Central memory CD8-positive, alpha-beta T cell (primary cell): Measurements from ENCODE around the gene CHMP4A.
A peak's percentile ranks its signal among the peaks of the same experiment; 100 is the strongest.

Experiments used
- ATAC-seq: fragments of 150-1000 bp; cut with Tn5 transposase; replicated peaks from 2 replicates; pipeline ENCODE4 v1.10.0; 2022; ENCODE audit warnings: mild to moderate bottlenecking, moderate FRiP score, moderate number of reproducible peaks; ENCODE audit not compliant: poor library complexity, severe bottlenecking; ENCODE audit errors: extremely low read depth
- DNase-seq, 2 donors: peaks; one replicate each; pipeline ENCODE4 v3.0.0; 2021; ENCODE audit warnings: low spot score in 2 of 2
- H3K27ac Mint-ChIP-seq: one replicate; pipeline ENCODE4 v1.8.0; 2022; ENCODE audit warnings: low read depth, mild to moderate bottlenecking, moderate library complexity, mixed read lengths
- H3K27me3 Mint-ChIP-seq: one replicate; pipeline ENCODE4 v1.8.0; 2022; ENCODE audit warnings: mixed read lengths
- H3K36me3 Mint-ChIP-seq: one replicate; pipeline ENCODE4 v1.8.0; 2022; ENCODE audit warnings: mild to moderate bottlenecking, moderate library complexity, mixed read lengths; ENCODE audit not compliant: insufficient read depth
- H3K4me1 Mint-ChIP-seq: one replicate; pipeline ENCODE4 v1.8.0; 2022; ENCODE audit warnings: mixed read lengths
- H3K4me3 Mint-ChIP-seq: one replicate; pipeline ENCODE4 v1.8.0; 2022; ENCODE audit warnings: mild to moderate bottlenecking, moderate library complexity, mixed read lengths
- H3K9me3 Mint-ChIP-seq: one replicate; pipeline ENCODE4 v1.8.0; 2022; ENCODE audit warnings: mixed read lengths

Gene CHMP4A

DNA sequence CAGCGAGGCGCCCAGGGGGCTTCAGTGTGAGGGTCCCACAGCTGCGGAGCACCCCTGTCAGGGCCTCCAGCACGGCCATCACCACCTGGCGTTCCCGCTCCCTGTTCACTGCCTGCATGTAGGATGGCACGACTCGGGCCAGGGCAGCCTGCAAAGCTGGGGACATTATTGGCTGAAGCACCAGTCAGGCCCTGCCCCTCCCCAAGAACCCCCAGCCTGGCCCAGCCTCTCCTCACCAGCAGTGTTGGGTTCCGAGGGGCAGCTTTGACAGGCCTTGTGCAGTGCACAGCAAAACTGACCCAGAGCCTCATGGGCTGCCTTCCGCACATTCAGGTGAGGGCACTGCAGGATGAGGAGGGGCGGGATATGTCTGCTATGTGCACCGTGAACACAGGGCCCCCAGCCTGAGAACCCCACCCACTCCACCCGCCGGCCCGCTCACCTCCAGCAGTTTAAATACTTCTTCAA lies 30.2 kb downstream of the CHMP4A start:
- DNase-seq (no peak), ATAC-seq (no peak)
- Mint-ChIP-seq H3K27me3 (no peaks in the 10 kb centered on the region), H3K9me3 (no peaks in the 10 kb centered on the region), H3K36me3 (peaks cover 18% of the 10 kb centered on the region), H3K27ac (peak overlapping the region; percentile 83), H3K4me3 (no peak overlapping the region), H3K4me1 (peaks cover 16% of the 10 kb centered on the region)

DNA sequence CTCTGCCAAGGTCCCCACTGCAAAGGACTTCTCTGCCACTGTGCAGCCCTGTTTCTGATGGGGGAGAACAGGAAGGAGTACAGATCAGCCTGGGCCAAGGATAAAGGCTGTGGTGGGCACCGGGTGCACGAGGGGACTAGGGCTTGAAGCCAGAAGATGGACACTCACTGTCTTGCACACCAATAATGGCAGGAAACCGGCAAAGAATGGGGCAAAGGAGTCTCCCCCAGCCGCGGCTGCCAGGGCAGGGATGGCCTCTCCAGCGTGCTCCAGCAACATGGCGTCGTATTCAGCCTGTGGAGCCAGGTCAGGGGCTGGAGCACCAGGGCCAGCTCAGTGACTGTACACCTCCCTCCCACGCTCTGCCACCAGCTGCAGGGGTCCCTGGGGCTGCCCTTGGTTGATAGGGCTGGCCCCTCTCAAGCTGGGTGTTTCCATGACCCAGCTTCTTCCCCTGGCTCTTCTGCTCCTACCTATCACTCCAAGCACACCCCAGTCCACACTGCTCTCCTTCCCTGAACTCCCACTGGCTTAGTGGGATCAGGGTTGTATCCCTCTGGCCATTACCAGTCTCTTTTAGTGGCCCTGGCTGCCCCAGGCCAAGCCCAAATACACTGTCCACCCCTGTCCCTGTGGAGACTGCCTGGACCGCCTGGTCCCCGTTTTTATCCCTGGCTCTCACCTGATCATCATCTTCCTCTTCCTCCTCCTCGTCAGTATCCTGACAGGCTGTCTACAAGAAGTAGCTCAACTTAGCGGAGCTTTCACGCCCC lies 31.0 kb downstream of the CHMP4A start:
- Mint-ChIP-seq H3K4me1 (peaks cover 8% of the 10 kb centered on the region), H3K4me3 (no peak overlapping the region), H3K9me3 (no peaks in the 10 kb centered on the region), H3K36me3 (peaks cover 24% of the 10 kb centered on the region), H3K27ac (peak overlapping the region; percentile 83), H3K27me3 (no peaks in the 10 kb centered on the region)
- no peak for ATAC-seq
- DNase-seq = no peak

DNA sequence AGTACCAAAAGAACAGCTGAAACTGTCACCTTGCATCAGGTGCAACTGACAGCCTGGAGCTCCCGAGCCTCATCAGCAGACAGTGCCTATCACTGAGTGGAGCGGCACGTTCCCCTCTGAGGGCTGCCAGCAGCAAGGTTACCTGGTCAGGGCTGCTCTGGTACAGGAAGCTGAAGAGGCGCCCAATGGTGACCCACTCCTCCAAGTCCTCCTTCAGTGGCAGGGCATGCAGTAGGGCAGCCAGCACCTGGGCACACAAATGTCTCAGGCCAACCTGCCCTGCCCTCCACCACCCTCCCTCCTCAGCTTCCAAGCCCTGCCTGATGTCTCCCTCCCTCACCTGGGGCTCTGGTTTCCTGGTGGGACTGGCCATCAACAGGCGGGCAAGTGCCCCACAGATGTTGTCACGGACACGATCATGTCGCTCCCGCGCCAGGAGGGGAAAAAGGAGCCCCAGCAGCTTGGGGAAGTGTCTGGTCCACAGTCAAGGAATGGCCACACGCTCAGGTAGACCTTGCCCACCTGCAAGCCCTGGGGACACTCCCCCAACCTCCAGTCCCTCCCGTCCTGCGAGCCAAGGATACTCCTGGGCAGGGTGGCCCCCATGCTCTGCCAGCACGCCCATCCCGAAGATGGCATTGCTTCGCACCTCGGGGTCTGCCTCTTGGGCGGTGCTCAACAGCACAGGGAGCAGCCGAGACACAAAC lies 31.8 kb downstream of the CHMP4A start:
- Mint-ChIP-seq H3K4me3 (no peak overlapping the region), H3K27me3 (no peaks in the 10 kb centered on the region), H3K27ac (peak overlapping the region; percentile 83), H3K9me3 (no peaks in the 10 kb centered on the region), H3K36me3 (peaks cover 21% of the 10 kb centered on the region), H3K4me1 (peaks cover 4% of the 10 kb centered on the region)
- ATAC-seq (no peak), DNase-seq (no peak)

DNA sequence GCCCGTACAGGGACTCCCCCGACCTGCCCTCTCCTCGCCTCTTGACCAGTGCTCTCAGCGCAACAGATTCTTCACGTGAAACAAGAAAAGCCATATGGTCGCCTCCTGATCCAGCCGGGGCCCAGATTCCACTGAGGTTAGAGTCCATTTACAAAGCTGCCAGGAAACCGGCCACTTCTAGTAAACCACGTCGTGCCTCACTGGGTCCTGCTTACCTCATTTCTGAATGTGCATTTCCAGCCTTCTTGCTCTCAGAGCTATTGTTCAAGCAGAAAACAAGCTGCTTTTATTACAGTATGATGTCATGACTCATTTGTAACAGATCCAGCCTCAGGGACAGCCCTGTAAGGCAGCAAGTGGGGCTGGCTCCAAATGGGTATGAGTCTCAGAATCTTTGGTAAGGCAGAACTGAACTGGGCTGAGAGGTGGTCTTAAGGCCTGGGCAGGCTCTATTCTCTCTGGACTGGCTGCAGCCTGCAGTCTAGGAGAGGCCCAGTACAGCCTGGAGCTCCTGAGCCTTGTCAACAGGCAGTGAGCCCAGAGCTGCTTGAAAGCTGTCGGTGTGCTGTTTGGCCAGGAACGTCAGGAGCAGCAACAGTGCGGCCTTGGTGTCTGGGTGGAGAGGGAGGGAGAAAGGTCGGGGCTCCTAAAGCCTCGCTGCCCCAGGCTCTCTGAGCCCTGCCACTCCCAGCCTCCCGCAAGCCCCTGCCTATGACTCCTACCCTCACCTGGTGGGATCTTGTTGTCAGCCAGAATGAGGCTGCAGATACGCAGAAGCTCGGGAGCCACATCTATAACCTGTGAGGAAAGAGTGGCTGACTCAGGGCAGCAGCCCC lies 33.1 kb downstream of the CHMP4A start:
- peaks cover 26% of the 10 kb centered on the region for H3K36me3 Mint-ChIP-seq
- H3K4me1 Mint-ChIP-seq = peaks cover 7% of the 10 kb centered on the region
- no peak for DNase-seq
- no peak for ATAC-seq
- no peak overlapping the region for H3K27ac Mint-ChIP-seq
- H3K27me3 Mint-ChIP-seq = no peaks in the 10 kb centered on the region
- H3K4me3 Mint-ChIP-seq = no peak overlapping the region
- H3K9me3 Mint-ChIP-seq = no peaks in the 10 kb centered on the region

DNA sequence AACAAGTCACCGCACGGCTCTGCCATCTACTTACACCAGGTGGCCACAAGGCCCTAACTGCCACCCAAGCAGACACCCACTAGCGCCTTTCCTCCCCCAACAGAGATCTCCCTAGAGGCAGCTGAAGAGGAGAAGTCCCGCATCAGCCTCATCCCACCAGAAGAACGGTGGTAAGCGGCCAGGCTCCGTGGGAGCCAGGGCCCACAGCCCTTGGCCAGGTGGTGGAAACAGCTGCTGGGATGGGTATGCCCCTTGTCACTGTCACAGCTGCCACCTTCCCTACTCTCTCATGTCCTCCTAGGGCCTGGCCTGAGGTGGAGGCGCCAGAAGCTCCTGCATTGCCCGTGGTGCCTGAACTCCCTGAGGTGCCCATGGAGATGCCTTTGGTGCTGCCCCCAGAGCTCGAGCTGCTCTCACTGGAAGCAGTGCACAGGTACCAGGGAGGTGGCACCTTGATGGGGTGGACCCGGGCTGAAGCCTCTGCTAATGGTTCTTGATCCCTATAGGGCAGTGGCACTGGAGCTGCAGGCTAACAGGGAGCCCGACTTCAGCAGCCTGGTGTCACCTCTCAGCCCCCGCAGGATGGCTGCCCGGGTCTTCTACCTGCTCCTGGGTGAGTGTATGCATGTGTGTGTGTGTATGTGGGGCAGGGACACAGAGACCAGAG lies 33.9 kb downstream of the CHMP4A start:
- Mint-ChIP-seq H3K9me3 (no peaks in the 10 kb centered on the region), H3K4me3 (no peak overlapping the region), H3K36me3 (peaks cover 29% of the 10 kb centered on the region), H3K27me3 (no peaks in the 10 kb centered on the region), H3K27ac (peak overlapping the region; percentile 49), H3K4me1 (peaks cover 15% of the 10 kb centered on the region)
- ATAC-seq (no peak), DNase-seq (no peak)

DNA sequence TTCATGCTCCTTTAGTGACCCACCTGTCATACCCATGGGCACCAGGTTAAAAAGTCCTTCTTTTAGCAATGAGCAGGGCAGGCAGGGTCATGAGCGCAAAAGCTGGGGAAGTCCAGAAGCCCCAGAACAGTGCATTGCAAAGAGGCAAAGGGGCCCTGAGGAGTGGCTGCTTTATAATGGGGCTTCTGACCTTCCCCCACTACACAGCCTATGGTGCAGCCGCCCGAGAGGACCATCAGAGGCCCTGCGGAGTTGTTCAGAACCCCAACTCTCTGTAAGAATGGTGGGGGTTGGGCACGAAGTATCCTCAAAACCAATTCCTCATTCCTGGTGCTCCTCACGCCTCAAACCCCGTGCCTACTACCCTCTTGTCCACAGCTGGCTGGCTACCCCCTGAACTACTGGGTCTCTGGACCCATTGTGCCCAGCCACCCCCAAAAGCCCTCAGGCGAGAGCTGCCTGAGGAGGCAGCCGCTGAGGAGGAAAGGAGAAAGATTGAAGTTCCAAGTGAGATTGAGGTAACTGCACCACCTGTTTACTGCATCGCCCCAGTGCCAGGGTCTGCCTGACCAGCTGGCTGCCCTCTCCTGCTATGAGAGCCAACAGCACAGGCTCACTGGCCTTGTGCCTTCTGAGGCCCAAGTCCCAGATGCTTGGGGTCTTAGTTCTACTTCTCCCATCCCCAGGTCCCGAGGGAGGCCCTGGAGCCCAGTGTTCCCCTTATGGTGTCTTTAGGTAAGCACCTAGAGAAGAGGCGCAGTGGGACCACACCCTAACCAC lies 34.7 kb downstream of the CHMP4A start:
- Mint-ChIP-seq H3K9me3 (no peaks in the 10 kb centered on the region), H3K4me3 (no peak overlapping the region), H3K27me3 (no peaks in the 10 kb centered on the region), H3K27ac (peak overlapping the region; percentile 49), H3K4me1 (peaks cover 19% of the 10 kb centered on the region), H3K36me3 (peaks cover 29% of the 10 kb centered on the region)
- DNase-seq (no peak), ATAC-seq (no peak)

DNA sequence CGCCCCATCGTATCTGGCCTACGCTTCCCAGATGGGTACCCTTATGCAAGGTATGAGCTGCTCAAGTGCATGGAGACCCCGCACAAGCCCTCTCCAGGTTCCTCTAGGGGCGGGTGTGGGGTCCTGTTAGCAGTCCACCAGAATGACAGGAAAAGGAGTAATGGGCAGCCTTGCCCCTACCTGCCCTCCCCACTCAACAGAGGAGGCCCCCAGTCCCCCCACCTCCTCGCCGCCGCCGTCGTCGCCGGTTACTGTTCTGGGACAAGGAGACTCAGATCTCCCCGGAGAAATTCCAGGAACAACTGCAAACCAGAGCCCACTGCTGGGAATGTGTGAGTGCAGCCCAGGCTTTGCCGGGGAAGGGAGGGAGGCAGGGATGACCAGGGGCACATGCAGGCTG lies 35.4 kb downstream of the CHMP4A start:
- DNase-seq (no peak), ATAC-seq (no peak)
- peaks cover 29% of the 10 kb centered on the region for H3K36me3 Mint-ChIP-seq
- H3K27me3 Mint-ChIP-seq = no peaks in the 10 kb centered on the region
- H3K27ac Mint-ChIP-seq = no peak overlapping the region
- H3K4me3 Mint-ChIP-seq = no peak overlapping the region
- no peaks in the 10 kb centered on the region for H3K9me3 Mint-ChIP-seq
- peaks cover 26% of the 10 kb centered on the region for H3K4me1 Mint-ChIP-seq

DNA sequence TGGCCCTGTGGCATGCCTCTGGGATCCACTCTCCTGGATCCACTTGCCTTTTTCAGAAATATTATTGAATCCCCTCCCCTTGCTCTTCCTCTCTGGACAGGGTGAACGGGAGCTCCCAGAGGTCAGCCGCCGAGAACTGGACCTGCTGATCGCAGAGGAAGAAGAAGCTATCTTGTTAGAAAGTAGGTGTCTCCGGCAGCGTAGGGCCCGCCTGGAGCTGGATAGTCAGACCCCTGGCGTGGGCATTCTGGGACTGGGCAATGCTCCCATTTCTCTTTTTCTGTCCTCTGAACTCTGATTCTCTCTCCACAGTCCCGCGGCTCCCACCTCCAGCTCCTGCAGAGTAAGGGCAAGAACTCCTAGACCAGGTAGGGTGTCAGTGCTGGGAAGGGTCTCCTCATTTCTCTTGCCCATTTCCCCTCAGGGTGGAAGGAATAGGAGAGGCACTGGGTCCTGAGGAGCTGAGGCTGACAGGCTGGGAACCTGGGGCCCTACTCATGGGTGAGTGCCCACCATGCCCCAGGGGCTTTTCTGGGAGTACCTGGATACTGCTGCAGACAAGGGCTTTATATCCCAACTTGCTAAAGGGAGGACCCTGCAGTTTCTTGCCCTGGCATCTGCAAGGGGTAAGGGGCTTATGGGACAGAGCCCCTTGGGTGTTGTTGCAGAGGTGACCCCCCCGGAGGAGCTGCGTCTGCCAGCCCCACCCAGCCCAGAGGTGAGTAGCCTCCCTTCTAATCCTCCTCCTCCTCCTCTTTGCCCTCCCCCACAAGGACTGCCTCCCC lies 36.1 kb downstream of the CHMP4A start:
- no peaks in the 10 kb centered on the region for H3K27me3 Mint-ChIP-seq
- H3K4me1 Mint-ChIP-seq = peaks cover 21% of the 10 kb centered on the region
- peaks cover 27% of the 10 kb centered on the region for H3K36me3 Mint-ChIP-seq
- no peak for DNase-seq
- H3K4me3 Mint-ChIP-seq = no peak overlapping the region
- H3K27ac Mint-ChIP-seq = peak overlapping the region; percentile 67
- no peak for ATAC-seq
- H3K9me3 Mint-ChIP-seq = no peaks in the 10 kb centered on the region

DNA sequence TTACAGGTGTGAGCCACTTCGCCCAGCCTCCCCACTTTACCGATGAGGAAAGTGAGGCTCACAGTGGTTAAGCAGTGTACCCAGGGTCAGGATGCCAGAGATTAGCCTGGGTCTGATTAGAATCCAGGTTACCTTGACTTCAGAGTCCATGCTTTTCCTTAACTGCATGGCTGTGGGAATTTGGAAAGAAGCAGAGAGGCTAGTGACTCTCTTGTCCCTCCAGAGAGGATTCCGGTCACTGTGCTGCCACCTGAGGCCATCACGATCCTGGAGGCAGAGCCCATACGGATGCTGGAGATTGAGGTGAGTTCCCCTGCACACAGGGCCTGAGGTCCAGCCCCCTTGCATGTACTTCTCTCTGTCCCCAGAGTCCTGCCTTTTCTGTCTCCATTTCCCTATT lies 36.7 kb downstream of the CHMP4A start:
- Mint-ChIP-seq H3K27me3 (no peaks in the 10 kb centered on the region), H3K9me3 (no peaks in the 10 kb centered on the region), H3K4me1 (peaks cover 23% of the 10 kb centered on the region), H3K4me3 (no peak overlapping the region), H3K36me3 (peaks cover 31% of the 10 kb centered on the region), H3K27ac (peak overlapping the region; percentile 67)
- ATAC-seq (no peak), DNase-seq (no peak)

DNA sequence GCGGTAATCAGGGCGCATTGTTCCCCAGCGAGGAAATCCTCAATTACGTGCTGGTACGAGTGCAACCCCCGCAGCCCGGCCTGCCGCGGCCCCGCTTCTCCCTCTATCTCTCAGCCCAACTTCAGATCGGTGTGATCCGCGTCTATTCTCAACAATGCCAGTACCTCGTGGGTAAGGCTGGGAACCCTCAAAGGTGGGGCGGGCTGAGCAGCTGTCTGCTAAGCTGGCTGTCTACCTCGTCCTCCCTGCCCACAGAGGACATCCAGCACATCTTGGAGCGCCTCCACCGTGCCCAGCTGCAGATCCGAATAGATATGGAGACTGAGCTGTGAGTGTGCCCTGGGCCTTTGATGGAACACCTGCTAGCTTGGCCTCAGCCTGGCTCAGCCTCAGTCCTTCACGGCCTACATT lies 40.4 kb downstream of the CHMP4A start:
- Mint-ChIP-seq H3K4me3 (peak overlapping the region; percentile 90), H3K27me3 (no peaks in the 10 kb centered on the region), H3K36me3 (peaks cover 35% of the 10 kb centered on the region), H3K4me1 (peaks cover 27% of the 10 kb centered on the region), H3K27ac (peak overlapping the region; percentile 90), H3K9me3 (no peaks in the 10 kb centered on the region)
- ATAC-seq (no peak), DNase-seq (no peak)

DNA sequence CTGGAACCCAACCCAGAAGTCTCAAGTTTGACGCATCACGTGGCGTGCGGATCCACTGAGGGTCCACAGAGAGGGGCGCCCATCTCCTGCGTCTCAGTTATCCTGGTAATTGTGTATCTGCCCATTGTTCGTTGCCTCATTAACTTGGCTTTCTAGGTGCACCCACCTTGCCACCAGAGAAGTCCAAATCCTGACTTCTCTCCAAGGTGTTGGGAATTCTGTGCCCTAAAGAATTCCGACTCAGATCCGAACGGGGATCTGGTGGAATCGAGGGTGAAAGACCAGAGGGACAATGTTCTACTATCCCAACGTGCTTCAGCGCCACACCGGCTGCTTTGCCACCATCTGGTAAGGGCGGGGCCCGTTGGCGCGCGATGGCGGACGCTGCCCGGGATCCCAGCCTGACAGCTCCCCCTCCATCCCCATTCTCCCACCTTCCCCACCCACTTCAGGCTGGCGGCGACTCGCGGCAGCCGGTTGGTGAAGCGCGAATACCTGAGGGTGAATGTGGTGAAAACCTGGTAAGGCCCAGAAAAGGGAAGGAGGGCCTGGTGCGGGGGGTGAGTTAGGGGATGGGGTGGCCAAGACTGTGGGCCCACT lies 40.9 kb downstream of the CHMP4A start:
- peak overlapping the region; percentile 90 for H3K4me3 Mint-ChIP-seq
- peaks cover 33% of the 10 kb centered on the region for H3K36me3 Mint-ChIP-seq
- no peaks in the 10 kb centered on the region for H3K9me3 Mint-ChIP-seq
- DNase-seq (no peak), ATAC-seq (no peak)
- H3K27me3 Mint-ChIP-seq = no peaks in the 10 kb centered on the region
- H3K4me1 Mint-ChIP-seq = peaks cover 27% of the 10 kb centered on the region
- H3K27ac Mint-ChIP-seq = peak overlapping the region; percentile 90
